HG03066 (cell line): ENCODE data around the gene TENM4.

Experiments
- ATAC-seq: cut with Tn5 transposase; IDR thresholded peaks from one replicate; pipeline ENCODE4 v1.9.1; 2021; ENCODE audit warnings: low read depth; ENCODE audit not compliant: unreplicated experiment

TENM4 gene

GRCh38 chr11:79077702-79078330 is 363.0 kb downstream of the TENM4 start:
- ATAC-seq, result no peak

- ATAC-seq, result no peak
These were observed 364.2 kb downstream of the TENM4 start for GRCh38 chr11:79076526-79077115.

GRCh38 chr11:79074547-79074946 is 366.3 kb downstream of the TENM4 start:
- no peak for ATAC-seq

GRCh38 chr11:79071190-79071589 is 369.6 kb downstream of the TENM4 start:
- no peak for ATAC-seq

GRCh38 chr11:79070518-79070917 is 370.3 kb downstream of the TENM4 start:
- ATAC-seq, result no peak

- no peak for ATAC-seq
These were observed 371.3 kb downstream of the TENM4 start for GRCh38 chr11:79069504-79069903.

- no peak for ATAC-seq
These were observed 372.5 kb downstream of the TENM4 start for GRCh38 chr11:79068356-79068755.

- ATAC-seq, result no peak
These were observed 373.5 kb downstream of the TENM4 start for GRCh38 chr11:79067352-79067679.

- ATAC-seq, result no peak
These were observed 374.1 kb downstream of the TENM4 start for GRCh38 chr11:79066456-79067351.

- no peak for ATAC-seq
These were observed 377.7 kb downstream of the TENM4 start for GRCh38 chr11:79062814-79063762.

- no peak for ATAC-seq
These were observed 380.5 kb downstream of the TENM4 start for GRCh38 chr11:79060081-79060953.

GRCh38 chr11:79059141-79059540 is 381.7 kb downstream of the TENM4 start:
- ATAC-seq, result no peak

- ATAC-seq, result no peak
These were observed 384.8 kb downstream of the TENM4 start for GRCh38 chr11:79055856-79056631.

GRCh38 chr11:79054636-79055035 is 386.2 kb downstream of the TENM4 start:
- ATAC-seq, result no peak

- no peak for ATAC-seq
These were observed 388.3 kb downstream of the TENM4 start for GRCh38 chr11:79052544-79052943.

GRCh38 chr11:79050786-79051185 is 390.0 kb downstream of the TENM4 start:
- ATAC-seq, result no peak

- no peak for ATAC-seq
These were observed 391.1 kb downstream of the TENM4 start for GRCh38 chr11:79049741-79050179.

- no peak for ATAC-seq
These were observed 392.9 kb downstream of the TENM4 start for GRCh38 chr11:79047980-79048379.

- no peak for ATAC-seq
These were observed 393.5 kb downstream of the TENM4 start for GRCh38 chr11:79047321-79047720.
